ENCODE data around the gene PMM2. TPM values are rescaled to one million over a fixed set of nuclear protein-coding genes. Genes with fewer than 3 reads are reported as not detected.
A peak's percentile ranks its signal among the peaks of the same experiment; 100 is the strongest.
"Not testable (repeated sequence)": the region's sequence is repeated elsewhere in the genome, so short reads cannot be mapped to it uniquely, and the experiment has no call there.

The PMM2 gene
- total RNA-seq, 1 experiment from 2014 or later = 49.0 TPM

DNA sequence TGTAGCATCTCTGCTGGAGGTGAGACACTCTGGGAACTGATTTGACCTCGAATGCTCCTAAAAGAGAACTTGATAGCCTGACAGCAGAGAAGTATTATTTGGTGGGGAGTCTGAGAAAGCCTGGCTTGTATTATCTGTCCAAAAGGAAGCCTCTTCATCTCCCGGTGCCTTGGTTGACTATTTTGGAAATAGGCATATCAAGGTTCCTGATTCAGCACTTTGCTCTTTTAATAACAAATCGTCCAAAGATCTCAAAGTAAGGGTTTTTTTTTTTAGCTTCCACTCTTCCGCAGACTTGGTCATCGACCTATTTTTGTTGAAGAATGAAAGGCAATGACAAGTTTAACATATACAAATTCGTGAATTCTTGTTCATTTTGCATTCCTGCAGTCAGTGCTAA is 15.0 kb upstream of the PMM2 start:
- DNase-seq (ENCODE audit: low spot score) = no peak

DNA sequence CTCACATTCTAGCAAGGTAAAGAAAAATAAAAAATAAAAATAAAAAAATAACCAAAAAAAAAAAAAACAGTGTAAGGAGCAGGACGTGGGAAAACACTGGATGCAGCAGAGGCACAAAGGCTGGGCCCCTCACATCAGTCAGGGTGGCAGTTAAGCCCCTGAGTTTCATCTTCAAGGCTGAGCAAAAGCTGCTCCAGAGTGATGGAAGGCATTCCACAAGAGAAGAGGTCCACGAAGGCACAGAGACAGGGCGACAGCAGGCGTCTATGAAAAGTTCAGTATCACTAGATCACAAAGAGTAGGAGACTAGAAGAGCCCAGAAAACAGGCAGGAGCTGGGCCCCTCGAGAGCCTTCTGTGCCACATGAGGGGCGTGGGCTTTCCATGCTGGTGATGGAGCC is 12.2 kb upstream of the PMM2 start:
- DNase-seq (ENCODE audit: low spot score) = no peak

DNA sequence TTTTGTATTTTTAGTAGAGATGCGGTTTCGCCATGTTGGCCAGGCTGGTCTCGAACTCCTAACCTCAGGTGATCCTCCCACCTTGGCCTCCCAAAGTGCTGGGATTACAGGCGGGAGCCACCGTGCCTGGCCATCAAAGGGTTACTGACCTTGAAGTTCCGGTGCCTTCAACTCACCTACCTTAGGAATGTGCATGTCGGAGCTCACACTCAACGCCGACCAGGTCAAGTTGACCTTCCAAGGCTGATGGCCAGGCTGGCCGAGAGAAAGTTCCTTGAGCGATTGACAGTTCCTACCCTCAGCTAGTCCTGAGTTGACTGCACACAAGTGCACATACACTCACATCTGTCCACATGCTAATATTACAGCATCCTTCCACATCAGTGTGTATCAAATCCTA is 11.3 kb upstream of the PMM2 start:
- not testable (repeated sequence) for DNase-seq (ENCODE audit: low spot score)

DNA sequence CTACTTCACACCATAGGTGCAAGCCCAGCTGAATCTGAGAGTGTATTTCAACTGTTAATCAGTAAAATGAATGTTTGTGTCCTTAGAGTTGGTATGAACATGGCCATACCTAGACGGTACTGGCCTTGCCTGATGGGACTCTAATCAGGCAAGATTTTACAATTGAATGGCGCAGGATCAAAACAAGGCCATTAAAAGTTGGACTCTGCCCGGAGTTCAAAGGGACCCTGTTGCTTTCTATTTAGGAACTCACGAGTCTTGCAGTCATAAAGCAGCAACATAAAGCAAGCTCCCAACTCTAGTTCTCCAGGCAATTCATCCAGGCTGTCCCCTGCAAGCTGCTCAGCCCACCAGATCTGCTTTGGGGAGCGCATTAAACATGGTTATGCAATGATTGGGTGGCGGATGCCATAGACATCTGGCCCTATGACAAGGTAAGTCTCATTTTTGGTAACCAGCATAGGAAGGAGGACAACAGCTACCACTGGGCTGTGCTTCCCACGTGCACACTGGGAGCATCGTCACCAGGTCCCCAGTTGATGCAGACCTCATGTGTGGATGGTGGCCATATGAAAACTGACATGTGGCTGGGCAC is 9.0 kb upstream of the PMM2 start:
- peak; percentile 33 for DNase-seq (ENCODE audit: low spot score)

DNA sequence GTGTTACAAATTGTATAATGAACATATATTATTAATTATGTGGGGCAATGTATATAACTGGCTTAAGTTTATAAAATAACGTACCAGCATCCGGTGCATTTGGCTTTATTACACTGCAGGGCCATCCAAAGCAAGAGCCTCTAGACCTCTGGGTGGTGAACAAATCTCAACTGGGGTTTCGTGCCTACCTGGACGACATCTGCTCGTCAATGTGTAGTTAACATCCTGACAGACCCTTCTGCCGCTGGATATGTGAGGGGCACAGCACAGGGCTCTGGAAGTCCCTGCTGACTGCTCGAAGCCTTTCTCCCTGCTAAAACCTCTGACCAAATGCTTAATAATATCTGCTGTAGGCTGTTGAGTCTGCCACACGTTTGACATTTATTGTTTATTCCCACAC is 2.5 kb upstream of the PMM2 start:
- peak; percentile 55 for DNase-seq (ENCODE audit: low spot score)

DNA sequence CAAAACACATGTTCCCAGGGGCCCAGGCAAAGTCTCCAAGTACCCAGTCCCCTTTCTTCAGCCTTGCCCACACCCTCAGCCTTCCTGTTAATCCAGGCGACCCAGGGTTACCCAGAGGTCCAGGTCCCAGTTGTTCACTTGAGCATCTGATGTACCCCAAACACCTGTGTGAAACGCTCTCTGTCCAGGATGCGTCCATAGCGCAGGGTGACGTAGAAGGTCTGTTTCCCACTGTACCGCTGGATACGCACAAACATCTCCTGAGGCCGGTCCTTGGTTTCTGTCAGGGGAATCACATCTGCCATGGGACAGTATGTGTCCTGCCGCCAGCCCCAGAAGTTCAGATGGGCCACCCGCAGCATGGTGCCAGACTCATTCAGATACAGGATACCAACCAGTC is 1.8 kb upstream of the PMM2 start:
- no peak for DNase-seq (ENCODE audit: low spot score)

DNA sequence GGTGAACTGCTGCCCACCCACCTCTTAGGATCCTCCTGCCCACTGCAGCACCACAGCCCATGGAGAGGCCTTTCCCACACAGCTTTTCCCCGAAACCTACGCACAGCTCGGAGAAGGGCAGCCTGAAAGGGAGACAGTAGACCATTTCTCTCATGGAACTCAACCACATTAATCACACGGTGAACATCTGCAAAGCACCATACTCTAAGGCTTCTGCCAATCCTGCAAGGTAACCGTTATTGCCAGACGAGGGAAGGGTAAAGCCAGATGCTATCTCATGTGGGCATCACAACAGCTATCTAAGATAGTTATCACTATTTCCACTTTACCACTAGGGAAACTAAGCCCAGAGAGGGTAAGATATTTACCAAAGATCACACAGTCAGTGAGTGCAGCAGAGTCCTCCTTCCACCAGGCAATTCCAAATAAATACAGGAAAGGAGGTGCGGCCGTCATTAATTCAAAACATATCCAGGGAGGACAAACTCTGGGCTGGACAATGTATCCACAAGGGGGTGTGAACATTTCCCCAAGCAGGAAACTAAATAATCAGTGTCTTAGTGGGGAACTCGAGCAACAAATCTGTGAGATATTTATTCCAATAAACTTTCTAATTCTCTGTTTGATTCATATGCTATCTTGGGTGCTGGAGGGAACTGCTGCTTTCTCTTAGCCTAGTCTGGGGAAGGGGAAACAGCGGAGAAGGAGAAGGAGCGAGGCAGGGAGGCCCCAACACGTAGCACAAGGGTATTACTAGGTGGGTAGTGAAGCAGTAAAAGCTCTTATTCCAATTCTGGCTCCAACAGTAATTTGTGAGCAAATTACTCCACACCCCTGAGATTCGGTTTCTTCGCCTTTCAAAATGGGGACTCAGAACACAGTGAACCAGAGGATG is 923 bp upstream of the PMM2 start:
- DNase-seq (ENCODE audit: low spot score) = no peak

DNA sequence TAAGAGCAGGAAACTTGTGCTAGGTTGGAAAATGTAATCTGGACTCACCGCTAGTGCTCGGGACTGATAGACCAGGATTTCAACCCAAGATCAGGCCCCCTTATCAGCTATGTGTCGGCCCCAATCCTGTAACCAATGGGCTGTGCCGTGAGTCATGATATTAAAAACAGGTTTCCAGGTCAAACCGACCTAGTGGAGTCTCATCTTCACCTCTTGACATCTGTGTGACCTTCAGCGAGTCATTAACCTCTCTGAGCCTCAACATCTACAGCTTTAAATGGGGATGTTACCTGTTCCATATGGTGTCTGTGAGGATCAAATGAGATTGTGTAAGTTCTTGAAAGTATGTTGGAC is 512 bp downstream of the PMM2 start:
- no peak for DNase-seq (ENCODE audit: low spot score)

DNA sequence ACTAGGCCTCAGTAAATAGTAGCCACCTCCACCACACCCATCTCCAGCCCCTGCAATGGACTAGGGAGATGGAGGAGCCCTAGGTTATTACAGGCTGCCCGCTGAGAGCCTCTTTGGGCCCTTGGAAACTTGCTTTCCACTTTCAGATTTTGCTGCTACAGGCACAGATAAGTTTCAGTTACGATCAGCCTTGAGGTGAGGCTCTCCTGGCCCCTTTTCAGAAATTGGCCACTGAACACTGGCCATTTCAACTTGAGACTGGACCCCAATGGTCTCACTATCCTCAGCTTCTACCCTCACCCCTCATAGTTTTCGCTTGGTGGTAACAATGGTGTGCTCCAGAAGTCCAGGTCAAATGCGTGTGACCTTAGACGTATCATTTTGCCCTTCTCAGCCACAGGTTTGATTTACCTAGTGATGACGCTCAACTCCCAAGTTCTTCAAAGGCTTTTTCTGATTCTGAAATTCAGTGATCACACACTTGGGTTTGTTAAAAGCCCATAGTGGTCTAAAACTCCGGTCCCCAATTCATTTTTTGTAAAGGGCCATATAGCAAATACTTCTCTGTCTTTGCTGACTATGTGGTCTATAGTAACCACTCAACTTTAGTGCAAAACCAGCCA is 1.0 kb downstream of the PMM2 start:
- DNase-seq (ENCODE audit: low spot score) = peak; percentile 29

DNA sequence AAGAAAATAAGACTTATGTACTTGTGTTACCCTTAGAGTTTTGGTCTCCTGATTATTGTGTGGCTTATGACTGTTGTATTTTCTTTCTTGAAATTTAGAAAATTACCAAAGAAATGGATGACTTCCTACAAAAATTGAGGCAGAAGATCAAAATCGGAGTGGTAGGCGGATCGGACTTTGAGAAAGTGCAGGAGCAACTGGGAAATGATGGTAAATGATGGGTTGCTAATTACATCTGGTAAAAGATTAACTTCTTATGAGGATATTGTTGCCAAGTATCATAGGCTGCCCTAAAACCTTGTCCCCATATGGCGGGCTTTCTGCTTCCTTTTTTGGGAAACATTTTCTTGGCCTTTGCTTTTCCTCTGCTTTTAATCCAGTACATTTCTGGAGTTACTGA is 4.1 kb downstream of the PMM2 start:
- DNase-seq (ENCODE audit: low spot score) = no peak

DNA sequence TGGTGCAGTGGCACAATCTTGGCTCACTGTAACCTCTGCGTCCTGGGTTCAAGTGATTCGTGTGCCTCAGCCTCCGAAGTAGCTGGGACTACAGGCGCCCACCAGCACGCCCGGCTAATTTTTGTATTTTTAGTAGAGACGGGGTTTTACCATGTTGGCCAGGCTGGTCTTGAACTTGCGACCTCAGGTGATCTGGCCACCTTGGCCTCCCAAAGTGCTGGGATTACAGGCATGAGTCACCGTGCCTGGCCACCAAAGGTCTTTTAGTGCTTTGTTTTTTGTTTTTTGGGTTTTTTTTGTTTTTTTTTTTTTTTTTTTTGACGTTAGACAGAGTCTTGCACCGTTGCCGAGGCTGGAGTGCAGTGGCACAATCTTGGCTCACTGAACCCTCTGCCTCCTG is 6.1 kb downstream of the PMM2 start:
- not testable (repeated sequence) for DNase-seq (ENCODE audit: low spot score)

DNA sequence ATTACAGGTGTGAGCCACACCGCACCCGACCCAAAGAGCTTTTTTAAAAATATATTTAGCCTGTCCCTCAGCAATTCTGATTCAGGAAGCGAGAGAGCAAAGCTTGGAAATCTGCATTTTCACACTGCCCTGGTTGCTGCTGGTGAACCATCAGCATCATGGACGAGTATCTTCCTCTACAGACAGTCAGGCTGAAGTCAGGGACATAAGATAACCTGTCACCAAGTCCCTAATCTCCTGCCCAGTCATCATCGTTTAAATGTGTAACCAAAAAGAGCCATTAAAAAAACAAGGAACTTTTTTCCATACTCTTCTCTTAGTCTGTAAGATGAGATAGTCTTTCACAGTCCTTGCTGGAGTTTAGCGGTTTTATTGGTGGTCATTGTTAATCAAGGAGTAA is 6.7 kb downstream of the PMM2 start:
- no peak for DNase-seq (ENCODE audit: low spot score)

DNA sequence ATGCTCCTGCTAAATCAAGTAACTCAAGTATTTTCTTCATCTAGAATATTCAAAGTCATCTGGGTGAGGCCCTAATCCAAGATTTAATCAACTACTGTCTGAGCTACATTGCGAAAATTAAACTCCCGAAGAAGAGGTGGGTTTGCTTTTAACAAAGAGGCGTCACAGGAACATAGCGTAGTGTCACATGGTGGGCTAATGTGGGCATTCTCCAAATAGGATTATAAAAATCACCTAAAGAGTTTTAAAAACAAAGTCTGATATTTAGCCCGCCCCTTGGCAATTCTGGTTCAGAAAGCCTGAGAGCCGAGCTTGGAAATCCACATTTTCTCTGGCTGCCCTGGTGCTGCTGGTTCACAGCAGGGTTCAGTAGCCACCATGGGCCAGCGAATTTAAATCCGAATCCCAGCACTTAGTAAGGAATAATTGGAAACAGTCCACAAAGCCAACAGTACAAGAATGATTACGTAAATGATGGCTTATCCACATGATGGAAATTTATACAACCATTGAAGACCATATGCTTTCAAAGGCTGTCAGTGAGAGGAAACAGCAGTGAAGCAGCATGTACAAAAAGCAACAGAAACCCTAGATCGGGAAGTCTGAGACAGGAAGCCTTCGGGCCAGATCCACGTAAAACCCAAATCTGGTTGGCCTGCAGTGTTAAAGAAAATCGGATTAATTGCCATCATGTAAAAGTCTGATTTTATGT is 8.8 kb downstream of the PMM2 start:
- no peak for DNase-seq (ENCODE audit: low spot score)

DNA sequence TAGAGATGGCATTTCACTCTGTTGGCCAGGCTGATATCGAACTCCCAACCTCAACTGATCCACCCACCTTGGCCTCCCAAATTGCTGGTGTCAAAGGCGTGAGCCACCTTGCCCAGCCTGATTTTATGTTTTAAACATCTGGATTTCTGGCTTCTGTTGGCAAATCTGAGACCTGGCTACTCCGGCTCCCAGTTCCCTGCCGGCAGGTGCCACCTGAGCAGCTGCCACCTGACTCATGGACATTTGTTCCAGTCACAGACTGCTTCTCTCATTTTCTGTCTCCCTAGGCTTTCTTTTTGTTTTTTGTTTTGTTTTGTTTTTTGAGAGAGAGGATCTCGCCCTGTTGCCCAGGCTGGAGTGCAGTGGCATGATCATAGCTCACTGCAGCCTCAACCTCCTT is 9.6 kb downstream of the PMM2 start:
- no peak for DNase-seq (ENCODE audit: low spot score)

DNA sequence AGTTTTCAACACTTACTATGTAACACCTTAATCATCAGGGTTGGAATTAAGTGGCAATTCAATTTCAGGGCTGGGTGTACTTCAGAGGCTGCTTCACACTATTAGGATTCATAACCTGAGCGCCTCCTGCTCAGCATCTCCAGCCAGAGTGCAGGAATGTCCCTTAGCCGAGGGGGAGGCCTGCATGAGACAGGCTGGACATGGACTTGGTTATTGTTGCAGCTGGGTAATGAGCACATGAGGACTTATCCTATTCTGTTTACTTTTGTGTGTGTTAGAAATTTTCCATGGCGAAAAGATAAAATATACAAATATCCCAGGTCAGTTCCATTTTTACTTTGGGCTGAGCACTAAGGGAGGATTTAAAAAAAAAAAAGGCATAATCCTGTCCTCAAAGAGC is 10.4 kb downstream of the PMM2 start:
- DNase-seq (ENCODE audit: low spot score) = no peak

DNA sequence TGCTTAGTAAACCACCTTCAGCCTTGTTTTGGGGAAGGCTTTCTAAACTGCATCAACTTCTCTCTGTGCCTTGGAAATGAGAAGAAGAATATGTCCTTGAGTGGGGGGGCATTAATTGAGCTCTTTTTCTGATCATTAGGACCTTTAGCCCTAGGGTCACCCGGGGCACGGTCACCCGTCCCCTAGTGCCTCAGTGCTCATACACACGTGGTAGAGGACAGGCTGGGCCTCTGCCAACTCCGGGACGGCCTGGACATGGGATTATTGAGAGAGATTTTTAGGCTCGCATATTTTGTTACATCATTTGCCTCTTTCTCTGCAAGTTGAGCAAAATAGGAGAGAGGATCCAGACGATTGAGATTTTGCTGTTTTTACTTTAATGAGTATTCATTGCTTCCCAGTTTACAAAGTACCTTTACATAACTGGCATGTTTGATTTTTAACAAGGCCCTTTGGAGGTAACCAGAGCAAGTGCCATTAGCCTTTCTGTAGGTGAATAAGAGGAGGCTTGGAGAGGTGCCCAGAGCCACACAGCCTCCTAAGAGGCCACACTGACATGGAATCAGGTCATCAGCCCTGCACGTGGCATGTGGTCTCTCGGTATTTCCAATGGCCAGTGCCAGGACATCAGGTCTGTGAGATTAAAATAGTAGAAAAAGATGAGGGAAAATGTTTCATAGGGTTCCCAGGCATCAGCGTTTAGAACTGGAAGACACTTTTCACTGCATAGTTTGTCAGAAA is 11.1 kb downstream of the PMM2 start:
- DNase-seq (ENCODE audit: low spot score) = no peak

DNA sequence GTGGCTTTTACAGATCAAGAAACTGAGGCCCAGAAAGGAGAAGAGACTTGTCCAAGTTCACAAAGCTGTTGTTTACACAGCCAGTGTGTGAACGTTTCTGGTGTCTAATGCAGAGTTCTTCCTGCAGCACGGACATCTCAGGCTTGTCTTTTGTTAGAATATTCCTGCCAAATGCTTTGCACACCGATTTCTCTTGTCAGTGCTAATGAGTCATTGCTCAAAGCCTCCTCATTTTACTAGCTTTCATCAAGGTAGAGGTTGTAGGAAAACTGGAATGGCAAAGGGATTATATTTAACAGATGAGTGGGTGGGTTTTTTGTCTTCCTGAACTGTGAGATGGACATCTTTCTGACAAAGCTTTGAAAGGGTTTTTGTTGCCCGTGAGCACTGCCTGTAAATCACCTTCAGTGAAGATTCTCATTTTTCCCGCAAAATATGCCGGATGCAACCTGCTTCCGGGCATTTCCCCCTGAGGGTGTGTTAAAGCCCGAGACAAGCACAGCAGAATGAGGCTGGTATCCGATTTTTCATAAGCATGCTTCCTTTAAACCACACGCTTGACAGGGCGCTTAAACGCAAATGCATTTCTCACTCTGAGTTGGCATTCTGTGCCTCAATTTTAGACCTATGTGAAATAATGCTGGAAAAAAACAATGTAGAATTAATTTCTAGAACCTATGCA is 14.7 kb downstream of the PMM2 start:
- DNase-seq (ENCODE audit: low spot score) = no peak

DNA sequence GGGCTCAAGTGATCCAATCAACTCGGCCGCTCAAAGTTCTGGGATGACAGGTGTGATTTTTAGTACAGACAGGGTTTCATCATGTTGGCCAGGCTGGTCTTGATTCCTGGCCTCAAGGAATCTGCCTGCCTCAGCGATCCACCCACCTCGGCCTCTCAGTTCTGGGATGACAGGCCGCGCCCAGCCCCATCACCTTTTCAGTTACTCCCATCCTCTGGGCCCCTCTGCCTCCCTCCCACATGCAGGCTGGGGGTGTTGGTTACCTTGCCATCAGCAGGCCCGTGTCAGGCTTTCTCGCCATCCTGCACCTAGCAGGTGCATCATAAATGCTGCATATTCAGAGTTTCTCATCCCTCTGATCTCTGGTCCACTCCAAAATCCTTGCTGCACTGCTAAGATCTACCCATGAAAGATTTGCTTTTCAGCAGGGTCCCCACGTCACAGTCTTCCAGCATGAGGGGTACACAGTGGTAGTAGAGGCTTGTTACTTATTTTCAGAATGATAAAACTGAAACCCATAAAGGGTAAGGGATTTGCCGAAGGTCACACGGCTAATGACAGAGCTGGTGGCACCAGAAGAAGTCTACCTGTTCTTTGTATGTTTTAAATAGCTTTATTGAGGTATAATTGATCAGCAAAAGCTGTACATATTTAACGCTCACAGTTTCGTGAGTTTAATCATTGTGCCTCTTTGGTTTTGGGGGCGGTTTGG is 16.6 kb downstream of the PMM2 start:
- DNase-seq (ENCODE audit: low spot score) = no peak

DNA sequence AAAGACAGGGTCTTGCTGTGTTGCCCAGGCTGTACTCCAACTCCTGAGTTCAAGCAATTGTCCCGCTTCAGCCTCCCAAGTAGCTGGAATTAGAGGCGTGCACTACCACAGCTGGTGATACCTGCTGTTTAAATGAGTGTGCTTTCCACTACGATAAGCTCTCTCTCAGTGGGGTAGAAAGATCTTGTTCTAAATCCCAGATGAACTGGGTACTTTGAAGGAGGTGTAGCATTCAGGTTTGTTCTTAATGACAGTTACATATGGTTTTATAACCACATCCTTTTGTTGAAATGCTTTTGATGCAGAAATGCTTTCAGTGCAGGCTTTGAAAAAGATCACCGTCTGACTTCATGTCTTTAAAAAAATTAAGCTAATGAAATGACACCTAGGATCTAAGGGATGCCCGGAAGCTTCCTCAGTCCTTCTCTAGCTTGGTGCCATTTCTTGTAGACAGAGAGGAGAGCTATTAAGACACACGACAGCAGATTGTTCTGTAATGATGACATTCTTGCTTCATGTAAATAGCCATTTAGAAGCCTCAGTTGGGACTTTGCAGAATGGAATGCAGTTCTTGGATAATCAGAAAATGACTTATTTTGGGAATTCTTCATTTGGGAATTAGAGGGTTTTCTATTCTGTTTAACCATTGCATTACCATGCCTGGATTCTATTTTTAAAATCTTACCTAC is 19.5 kb downstream of the PMM2 start:
- no peak for DNase-seq (ENCODE audit: low spot score)

Measured in HT-29 (cell line).